NCI-H1436 treated with DMSO at 0.1 percent for 48 hours (cell line): ENCODE measurements around the gene HOXB7.

Experiments
- DNase-seq: peaks from one replicate; lab custom pipeline; 2025; lab: John Stamatoyannopoulos, UW

Gene HOXB7

DNA sequence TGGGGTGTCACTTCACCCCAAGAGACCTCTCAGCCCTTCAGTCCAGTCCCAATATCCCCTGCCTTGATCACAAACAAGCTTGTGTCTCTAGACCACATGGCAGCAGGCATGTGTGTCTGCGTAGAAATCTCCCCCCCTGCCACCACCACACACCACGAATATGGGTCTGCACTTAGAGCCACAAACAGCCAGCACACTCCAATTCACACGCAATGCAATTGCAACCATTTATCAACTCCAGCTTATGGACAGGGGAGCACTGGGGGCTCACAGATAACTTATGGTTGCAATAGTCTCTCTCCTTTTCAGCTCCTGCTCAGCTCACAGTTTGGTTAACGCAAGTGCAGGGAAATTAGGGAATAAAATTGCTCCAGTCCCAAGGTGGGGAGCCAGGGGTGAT lies 12.8 kb upstream of the HOXB7 start:
- DNase-seq = no peak

DNA sequence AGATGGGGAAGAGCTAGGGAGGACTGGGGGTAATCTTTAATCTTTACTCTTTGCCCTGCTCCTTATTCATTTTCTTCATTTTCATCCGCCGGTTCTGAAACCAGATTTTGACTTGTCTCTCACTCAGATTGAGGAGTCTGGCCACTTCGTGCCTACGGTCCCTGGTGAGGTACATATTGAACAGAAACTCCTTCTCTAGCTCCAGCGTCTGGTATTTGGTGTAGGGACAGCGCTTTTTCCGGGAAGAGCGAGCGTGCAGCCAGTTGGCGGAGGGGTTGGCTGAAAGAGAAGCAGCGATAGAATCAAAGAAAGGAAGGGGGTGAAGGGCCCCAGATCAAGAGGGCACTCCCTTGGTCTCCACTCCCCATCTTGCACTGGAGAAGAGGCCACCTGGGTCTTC lies 12.0 kb upstream of the HOXB7 start:
- no peak for DNase-seq

DNA sequence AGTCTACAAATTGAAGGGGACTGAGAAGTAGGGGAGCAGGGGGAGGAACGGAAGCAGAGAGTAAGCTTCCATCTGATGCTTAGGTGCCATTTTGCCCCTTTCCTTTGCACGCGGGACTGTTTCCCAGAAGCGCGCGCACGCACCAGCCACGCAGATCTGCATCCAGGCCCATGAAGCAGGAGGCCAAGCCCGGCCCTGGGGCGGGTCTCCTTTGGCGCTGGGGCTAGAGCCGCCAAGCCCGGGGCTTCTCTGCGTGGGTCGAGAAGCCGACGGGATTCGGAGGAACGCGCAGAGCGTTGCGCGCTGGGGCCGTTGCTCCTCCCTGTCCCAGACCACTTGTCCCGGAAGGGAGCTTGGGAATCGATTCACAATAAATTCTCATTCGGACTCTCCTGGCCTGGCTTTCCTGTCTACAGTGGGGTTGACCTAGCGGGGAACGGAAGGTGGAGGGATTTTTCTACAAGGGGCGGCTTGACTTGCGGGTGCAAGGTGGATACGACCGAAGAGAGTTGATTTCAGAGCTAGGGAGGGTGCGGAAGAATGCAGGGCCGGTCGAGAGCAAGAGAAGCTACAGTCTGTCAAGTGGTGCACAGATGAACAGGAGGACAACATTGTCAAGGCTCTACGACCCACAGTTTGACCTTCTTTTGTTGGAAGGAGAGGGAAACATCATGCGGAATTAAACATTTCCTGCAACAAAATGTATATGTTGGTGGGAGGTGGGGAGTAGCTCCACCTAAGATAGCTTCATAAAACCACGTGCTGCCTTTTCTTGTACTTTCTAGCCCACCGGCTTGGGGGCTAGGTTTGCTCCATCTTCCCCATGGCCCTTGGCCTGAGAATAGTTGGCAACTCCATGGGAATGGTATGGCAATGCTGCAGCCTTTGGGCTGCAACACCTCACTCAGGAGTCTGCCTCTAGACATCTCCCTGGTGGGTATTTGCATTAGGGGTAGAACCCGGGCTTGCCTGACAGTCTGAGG lies 10.9 kb upstream of the HOXB7 start:
- DNase-seq = no peak

DNA sequence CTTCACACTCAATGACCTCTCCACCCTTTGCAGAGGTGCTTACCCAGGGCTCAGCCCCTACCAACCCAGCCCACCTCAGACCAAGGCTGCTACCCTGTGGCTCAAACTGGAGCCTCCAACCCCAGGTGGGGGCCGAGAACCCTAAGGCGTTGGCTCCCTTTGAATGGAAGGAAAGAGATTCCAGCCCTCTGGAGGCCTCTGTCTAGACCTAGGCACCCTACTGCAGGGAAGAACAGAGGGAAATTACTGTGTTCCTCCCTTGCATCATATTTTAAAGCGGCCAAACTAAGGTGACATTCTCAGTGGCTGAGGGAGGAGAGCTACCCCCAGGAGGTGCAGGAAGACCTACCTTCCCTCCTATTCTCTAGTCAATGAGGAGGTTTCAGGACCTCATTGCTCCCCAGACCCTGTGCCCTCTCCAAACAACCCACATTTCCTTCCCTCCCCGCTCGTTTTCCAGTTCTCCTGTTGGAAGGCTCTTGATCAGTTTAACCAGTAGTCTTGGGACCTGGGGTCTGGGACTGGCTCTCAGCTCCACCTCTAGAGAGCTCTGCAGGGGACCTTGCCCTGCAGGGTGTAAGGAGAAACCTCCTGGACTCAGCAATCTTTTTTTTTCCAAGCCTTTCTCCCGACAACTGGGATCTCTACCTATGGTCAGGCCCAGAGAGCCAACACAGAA lies 9.8 kb upstream of the HOXB7 start:
- no peak for DNase-seq

DNA sequence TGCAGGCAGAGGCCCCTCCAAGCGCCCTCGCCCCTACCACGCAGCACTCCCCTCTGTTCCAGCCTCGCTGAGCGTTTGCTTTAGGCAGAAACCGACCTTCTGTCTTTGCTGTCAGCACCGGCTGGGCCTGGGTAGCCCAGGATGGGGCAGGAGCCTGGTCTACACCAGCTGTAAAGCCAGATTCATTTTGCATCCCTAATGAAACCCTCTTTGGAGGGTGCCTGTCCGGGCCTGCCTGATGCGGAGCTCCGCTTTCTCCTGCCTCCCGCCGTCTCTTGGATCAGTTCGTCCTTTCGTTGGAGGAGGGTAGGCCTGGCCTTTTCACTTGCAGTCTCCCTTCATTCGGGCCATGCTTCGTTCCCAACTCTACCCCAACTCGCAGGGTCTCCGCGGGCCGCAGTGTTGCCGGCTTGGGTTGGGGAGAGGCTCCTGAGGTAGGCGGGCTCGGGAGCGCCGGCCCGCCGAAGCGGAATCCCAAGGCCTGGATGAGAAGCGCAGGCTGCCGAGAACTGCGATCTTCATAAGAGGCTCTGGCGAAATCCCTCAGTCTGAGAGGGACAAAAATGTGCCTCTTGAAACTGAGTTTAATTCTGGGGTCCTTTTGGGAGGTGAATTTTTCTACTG lies 9.1 kb upstream of the HOXB7 start:
- DNase-seq = no peak

DNA sequence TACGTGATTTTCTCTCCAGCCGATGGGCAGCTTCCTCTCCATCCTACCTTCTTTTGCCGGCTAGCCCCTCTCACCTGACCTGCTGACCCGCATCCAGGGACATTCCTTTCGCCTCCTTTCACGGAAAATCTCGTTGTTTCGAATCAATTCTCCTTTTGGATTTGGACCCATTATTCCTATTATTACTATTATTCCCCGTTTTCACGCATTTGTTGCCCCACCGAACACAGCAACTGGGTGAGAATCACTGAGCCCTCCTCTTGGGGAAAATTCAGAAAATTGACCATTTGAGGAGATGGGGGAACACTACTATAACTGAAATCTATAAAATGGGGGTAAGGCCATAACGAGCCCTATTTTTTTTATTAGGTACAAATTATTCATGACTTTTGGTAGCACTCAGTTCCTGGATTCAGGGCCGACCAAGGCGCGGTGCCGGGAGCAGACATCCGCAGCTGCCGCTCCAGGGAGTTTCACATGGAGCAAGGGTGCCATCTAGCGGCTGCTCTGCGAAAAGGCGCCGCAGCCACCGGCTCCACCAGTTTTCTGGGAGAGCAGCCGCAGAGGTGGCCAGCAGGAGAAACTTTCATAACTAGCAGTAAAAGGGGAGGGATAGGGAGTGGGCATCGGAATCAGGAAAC lies 7.6 kb upstream of the HOXB7 start:
- DNase-seq = no peak

DNA sequence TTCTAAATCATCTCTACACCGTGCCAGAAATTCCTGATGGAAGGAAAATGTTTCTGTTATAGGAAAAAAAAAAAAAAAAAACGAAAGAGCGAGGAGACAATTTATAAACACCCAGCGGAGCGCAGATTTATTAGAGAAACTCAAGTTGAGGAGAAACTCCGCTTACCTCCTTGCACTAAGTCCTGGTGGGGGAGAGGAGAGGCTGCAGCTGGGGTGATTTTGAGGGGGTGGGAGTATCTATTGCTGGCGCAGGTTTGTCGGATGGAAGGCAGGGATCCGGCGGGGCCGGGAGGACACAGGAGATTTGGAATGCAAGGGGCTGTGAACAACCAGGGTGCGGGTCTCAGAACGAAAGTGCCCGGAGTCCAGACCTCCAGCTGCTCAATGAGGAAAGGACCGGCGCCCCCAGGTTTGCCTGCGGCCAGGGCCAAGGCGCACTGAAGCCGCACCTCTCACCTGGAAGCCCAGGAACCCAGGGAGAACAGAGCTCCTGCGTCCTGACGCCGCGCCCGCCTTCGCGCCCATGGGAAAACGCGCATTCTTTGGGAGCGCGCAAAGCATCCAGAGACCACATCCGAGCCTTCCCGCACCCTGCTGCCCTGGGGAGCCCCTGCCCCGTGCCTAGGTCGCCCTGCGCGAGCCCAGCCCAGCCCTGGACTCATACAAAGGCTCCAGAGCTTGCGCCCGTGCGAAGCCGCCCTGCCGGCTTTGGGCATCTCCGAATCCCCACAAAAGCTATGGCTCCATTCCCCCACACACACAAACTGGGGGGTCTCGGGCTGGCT lies 6.8 kb upstream of the HOXB7 start:
- no peak for DNase-seq

DNA sequence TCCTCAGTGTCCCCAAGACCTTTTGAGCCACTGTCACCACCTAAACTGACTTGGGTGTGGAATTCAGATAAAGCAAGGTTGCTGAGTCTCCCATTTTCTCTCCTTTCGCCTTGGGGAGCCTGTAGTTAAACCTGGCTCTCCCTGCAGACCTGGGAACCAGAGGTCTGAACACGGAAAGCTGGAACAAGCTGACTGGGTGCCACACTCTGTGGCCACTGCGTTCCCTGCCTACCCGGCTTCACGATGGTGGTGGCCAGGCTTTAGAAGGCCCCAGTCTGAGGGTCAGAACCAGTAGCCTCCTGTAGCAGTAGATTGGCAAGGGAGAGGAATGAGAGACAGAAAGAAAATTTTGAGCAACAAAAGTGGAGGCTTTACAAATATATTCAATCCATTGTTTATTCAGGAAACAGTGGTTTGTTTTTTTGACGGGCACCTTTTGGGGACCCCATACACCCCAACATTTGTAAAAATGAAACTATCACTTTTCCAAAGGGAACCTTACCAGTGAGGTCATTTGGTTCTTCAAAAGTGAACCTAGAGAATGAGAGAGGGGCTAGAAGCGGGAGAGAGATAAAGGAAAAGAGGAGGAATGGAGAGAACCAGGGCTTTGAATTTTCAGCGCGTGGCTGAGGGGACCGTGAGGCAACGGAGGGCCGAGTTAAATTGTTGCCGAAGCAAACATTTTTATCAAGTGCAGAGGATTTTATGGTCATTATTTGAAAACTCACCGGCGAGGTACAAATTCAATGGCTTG lies 6.1 kb upstream of the HOXB7 start:
- no peak for DNase-seq

DNA sequence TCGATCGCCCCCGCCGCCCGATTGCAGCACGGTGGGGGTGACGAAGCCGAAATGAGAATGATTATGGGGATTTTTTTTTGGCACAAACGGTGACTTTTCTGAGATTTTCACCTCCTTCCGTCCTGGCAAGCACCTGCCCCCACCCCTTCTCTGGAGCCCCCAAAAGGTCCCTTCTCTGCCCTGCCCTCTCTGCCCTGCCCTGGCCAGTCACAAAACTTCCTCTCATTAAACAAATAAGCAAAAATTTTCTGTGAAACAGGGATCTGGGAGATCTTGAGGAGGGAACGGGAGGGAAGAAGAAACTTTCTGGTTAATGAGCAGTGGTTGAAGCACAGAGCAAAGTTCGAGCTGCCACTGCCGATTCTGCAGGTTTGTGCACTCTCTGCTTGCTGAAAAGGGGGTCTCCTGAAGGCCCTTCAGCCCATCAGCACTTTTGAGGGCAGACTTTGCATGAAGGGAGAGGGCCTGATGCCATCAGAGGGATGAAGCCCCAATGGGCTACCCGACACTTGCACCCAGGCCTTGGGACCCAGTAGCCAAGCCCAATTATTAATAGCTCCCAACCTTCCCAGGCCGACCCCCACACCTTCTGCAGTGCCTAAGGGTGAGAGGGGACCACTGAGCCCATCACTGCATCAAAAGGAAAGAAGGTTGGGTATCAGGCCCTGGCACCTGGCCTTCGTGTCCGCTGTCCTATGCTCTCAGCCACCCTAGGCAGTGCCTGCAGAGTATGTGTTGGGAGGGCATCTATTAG lies 5.3 kb upstream of the HOXB7 start:
- DNase-seq = no peak

DNA sequence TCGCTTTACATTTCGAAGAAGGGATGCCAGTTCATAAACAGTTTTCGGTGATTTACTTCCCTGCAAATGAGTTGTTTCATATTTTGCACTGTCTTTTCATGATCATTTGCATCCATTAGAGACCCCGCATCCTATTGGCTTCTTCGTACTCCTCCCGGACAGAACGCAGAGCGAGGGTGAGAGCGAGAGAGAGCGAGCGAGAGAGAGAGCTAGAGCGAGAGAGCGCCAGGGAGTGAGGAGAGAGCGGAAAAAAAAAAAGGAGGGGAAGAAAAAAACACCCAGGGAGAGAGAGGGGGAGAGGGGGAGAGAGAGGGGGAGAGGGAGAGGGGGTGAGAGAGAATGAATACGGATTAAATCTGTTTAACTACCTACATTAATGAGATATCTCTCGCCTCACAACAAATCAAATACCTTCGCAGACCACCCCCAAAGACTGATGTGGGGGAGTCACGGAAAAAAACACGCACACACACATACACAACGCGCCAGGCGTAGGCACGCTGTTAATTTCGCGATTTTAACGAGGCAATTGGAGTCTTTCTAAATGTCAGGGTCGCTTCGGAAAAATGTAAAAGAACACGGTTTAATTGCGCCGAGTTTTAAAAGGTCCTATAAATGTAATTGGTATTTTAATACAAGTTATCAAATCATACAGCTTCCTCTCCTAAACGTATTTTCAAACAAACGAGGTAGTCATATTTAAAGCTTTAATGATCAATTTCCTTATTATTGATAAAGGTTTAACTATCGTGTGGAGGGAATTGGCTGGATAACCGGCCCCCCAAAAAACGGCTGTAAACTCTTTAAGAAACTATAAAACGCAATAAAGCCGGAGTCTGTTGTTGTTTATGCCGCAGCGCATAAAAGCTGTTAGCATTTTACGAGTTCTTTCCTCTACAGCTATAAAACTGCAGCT lies 4.5 kb upstream of the HOXB7 start, which contains the start of gene HOXB8:
Gene HOXB8, minus strand, starts transcription at position 246 of the 916 bp plus-strand sequence. CDS start 588 bp downstream, outside the sequence.
- no peak for DNase-seq

DNA sequence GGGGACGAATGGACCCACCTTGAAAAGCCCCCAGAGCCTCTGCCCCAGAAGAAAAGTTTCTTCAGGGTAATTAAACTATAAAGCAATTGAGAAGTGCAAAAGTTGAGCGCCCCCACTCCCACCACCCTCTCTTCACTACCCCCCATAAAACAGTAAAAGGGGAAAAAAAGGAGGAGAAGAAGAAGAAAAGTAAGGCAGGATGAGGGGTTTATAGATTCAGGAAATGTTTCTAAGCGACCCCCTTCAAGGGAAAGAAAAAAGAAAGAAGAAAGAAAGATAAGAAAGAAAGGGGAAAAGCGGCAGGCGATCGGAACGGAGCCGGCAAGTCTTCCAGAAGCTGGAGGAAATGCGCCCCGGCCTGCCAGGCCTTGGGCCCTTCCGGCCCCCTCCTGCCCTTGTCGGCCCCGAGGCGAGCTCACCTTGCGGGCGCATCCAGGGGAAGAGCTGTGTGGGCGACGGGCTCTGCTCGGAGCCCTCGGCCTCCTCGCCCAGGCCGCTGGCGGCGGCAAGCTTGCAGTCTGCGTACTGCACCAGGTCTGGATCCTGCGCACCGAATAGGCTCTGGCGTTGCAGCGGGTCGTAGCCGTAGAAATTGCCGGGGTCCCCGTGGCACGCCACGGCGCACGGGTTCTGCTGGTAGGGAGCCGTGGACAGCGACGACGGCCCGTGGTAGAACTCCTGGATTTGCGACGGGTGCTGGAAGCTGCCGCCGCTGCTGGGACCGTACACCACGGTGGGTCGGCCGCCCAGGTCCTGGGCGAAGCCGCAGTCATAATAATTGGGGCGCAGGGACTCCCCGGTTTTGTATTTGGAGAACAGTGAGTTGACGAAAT lies 3.3 kb upstream of the HOXB7 start:
- no peak for DNase-seq

DNA sequence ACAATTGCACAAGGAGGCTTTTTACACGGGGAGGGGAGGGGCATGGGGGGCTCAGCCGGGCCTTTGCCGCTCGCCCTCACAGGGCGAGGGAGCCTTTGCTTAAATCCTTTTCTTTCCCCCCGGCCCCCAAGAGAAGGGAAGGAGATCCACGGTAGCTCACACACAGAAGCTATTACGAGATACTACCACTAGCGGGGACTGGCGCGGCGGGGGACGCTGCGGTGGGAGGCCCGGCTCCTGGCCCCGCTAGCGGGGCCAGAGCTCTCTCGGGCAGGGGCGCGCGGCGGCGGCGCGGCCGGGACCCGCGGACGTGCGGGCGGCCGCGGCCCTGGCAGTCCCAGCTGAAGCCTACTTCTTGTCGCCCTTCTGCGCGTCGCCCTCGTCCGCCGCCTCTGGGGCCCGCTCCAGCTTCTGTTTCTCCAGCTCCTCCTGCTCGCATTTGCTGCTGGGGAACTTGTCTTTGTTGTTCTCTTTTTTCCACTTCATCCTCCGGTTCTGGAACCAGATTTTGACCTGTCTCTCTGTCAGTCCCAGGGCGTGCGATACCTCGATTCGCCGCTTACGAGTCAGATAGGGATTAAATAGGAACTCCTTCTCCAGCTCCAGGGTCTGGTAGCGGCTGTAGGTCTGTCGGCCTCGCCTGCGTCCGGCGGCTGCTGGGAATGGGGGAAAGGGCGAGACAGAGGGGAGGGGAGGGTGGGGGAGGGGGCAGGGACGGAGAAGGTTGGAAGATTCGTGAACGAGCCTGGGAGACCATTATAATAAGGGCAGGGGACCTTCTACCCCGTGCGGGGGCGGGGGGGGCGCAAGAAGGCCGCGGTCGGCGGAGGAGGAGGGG lies 2.3 kb upstream of the HOXB7 start:
- no peak for DNase-seq

DNA sequence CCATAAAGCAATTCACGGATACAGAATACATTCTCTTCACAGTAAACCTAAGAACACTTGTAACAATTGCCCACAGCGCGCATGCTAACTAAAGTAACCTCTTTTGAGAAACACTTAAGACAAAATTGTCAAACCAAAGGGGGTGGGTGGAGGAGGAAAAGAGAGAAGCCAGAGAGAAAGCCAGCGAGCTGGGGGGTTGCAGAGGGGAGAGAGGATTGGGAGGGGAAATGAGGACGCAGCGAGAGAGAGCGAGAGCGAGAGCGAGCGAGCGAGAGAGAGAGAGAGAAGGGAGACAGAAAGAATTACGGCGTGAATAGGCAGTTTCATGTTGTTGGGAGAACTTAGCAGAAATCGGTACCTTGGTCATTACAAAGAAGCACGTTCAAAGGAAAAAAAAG lies 1.6 kb upstream of the HOXB7 start:
- DNase-seq = no peak

DNA sequence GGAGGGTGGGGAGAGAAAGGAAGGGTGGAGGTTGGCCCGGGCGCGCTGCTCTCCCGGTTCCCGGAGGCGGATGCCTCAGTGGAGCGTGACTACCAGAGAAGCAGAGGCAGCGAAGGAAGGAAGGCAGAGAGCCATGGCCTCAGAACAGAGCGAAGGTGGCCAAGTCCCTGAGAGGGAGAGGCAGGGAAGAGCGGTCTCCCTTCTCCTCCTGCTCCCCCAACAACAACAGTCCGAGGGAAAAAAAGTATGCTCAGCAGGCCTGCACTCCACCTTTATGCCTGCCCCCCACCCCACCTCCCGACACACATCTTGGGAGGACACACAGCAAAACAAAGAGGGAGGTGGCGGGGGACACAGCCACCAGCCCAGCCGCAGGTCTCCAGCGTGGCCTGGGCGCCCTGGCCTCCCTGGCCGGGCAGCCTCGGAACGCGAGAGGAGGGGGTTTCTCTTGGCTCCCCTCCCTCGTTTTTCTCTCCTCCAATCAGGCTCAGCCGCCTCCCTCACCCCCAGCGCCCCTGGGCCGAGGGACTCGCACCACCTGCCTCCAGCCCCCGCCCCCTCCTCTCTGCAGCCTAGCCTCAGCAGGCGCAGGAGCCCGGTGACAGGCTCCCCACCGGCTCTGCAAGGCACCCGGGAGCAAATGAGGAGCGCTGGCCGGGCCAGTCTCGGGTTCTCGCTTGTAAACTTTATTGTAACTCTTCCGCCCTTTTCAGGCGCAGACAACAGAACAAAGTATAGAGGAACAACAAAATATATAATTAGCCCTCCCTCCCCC lies 1.1 kb upstream of the HOXB7 start:
- DNase-seq = no peak

DNA sequence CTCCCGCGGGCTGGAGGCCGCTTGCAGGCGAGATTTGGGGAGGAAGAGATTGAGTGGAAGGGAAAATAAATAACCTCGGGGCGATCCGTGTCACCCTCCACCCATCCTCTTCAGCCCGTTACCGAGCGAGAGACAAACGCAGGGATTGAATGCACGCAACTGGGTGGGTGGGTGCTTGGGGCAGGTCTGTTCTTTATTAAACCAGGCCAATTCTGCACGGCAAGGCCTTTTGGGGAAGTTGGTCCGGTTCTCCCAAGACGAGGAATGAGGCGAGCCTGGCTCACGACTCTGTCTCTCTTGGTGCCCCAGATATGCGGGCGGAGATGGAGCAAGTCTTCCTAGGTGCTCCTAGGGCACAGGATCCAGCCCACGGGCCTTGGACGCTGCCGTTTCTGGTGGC lies 396 bp upstream of the HOXB7 start:
- DNase-seq = no peak

DNA sequence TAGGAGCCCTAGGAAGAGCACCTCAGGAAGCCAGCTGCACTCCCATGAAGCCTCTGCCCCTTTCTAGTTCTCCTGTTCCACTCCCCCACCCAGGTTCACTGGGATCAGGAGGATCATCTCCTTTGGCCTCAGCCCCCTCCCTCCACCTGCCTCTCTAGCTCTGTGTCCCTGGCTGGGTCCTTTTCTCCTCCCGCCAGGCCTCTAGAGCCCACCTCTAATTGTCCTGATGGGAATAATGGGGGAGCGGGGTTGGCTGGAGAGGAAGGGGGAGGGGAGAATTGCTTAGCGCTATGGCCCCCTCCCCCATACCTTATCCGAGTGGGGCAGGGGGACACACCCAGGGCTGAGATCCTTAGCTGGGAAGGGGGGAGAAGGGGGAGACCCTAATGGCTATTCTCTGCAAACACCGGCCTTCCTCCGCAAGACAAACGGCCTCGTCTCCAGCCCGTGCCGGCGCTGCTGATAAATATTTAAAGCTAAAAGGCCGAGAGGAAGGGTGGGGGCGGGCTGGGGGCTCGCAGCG lies 997 bp downstream of the HOXB7 start:
- no peak for DNase-seq
